GM19240 (cell line): Measurements from ENCODE around the gene TSG101.
A peak's percentile ranks its signal among the peaks of the same experiment; 100 is the strongest.

Experiments used
- DNase-seq: peaks from one replicate; pipeline ENCODE4 v3.0.0; 2011; ENCODE audit warnings: low spot score; ENCODE audit not compliant: insufficient read length

The TSG101 gene, protein sequence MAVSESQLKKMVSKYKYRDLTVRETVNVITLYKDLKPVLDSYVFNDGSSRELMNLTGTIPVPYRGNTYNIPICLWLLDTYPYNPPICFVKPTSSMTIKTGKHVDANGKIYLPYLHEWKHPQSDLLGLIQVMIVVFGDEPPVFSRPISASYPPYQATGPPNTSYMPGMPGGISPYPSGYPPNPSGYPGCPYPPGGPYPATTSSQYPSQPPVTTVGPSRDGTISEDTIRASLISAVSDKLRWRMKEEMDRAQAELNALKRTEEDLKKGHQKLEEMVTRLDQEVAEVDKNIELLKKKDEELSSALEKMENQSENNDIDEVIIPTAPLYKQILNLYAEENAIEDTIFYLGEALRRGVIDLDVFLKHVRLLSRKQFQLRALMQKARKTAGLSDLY

DNA sequence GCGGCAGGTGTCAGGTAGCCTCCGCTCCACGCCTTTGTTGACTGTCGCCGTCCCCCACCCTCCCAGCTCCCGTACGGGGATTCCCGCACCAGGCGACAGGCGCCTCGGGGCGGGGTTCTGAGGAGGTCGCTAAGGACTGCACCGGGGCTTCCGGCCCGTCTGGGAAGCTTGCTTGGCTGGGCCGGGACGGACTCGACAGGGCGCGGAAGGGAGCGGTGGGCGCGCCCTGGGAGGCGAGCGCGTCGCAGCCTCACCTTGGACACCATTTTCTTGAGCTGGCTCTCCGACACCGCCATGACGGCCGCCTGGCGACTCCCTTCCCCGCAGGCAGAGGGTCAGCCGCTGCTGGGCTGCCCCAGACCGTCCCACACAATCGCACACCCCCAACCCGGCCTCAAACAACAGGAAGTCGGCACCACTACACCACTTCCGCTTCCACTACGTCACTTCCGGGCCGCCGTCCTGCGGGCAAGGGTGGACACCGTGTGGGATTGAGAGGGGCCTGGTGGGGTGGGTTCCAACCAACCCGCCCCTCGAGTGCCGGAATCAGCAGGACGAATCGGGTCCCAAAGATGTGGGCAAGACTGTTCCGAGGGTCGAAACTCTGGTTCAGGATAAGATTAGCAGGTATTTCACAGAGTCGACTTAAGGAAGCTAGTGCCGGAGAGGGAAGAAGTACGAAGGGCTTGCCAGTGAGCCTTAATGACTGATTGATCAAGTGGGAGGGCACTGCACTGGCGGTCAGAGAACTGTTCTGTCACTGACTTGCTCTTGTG is at the start of gene TSG101:
Gene TSG101, minus strand, starts transcription at position 422 of the 776 bp plus-strand sequence. Its CDS starts 126 bp downstream, at position 296.
- peak; percentile 81 for DNase-seq

DNA sequence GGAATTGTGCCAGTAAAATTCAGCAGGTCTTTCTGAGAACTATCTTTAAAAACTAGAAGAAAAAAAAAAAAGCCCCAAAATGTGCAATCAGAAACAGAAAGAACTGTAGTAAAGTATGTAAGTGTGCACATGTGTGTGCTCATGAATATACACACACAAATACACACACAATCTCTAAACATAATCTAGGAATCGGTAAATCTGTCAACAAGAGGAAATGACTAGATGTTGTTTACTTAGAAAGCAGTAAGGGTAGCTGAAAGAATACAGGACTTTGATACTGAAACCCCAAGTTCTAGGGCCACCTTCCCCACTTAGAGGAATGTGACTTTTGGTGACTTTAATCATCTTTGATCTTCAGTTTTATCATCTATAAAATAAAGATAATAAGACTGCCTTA is 48.6 kb upstream of the TSG101 start:
- DNase-seq: no peak

DNA sequence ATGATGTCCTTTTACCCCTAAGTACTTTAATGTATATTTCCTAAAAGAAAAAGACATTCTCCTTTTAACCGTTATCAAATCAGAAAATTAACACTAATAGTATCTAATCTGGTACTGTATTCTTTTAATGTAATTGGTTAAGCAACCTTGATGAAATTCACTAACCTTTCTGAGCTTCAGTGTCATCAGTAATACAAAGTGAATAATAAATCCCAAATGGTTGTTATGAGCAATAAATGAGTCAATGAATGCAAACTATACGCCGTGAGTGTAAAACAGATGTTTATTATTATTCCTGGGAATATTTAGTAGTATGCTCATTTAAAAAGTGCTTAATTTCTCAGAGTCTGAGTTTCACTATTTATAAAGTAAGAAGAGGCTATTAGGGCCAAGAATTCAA is 40.3 kb upstream of the TSG101 start:
- DNase-seq: no peak

DNA sequence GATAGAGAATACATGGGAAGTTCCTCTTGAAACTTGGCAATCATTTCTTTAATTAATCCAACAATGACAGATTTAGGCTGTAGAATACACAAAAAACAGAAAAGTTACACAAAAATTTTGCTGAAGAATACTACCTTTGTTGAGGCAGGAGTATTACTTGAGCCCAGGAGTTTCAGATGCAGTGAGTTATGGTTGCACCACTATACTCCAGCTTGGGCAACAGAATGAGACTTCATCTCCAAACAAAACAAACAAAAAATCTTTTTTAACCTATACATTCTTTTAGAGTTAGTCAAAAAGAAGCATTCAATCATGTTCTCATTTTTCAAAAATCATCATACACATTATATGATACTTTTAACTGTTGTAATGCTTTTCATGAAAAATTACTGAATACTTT is 39.7 kb upstream of the TSG101 start:
- DNase-seq: no peak

DNA sequence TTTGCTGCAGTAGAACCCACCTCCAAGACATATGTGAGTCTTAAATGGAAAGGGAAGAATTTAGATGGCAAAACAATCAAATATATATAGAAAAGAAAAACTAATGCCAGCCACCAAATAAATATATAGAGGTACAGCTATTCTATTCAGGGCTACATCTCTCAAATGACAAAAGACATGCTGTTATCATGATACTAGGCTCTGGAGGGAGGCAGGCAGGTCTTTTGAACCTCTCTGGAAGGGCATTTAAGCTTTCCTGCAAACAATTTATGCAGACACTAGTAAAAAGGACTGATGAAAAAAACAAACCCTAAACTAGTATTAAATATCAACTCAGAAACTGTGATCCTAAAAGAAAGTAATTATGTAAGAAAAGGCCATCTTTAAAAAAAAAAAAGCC is 37.4 kb upstream of the TSG101 start:
- no peak for DNase-seq

DNA sequence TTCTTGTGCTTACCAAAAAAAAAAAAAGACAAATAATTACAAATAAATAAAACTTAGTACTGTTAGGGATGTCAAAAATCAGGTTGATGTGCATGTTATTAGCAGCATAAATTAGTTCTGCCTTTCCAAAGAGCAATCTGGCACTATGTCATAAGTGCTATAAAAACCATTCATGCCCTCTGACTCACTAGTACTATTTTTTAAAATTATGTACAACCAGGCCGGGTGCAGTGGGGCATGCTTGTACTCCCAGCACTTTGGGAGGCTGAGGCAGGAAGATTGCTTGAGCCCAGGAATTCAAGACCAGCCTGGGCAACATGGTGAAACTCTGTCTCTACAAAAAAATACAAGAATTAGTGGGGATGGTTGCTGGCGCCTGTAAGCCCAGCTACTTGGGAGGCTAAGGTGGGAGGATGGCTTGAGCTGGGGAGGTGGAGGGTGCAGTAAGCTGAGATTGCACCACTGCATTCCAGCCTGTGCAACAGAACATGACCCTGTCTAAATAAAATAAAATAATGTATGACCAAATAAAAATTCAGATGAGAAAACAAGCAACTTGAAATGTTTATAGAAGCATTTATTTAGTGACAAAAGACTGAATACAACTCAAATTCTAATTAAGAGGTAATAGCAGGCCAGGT is 36.5 kb upstream of the TSG101 start:
- DNase-seq: no peak

DNA sequence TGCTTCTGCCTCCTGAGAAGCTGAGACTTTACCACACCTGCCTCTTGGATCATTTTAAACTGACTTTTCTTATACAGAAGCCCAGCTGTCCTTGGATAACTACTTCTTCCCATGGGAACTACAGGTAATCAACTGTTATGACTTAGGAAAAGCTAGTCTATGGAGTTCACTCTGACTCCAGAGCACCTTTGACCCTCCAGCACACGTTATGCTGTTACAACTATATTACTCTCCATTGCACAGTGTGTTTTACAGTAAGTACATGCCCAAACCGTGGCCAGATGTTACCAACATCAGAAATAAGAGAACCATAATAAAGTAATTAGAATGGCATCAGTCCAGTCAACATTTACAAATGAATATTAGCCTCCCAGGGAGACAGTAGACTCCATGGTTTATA is 21.3 kb upstream of the TSG101 start:
- DNase-seq: no peak

DNA sequence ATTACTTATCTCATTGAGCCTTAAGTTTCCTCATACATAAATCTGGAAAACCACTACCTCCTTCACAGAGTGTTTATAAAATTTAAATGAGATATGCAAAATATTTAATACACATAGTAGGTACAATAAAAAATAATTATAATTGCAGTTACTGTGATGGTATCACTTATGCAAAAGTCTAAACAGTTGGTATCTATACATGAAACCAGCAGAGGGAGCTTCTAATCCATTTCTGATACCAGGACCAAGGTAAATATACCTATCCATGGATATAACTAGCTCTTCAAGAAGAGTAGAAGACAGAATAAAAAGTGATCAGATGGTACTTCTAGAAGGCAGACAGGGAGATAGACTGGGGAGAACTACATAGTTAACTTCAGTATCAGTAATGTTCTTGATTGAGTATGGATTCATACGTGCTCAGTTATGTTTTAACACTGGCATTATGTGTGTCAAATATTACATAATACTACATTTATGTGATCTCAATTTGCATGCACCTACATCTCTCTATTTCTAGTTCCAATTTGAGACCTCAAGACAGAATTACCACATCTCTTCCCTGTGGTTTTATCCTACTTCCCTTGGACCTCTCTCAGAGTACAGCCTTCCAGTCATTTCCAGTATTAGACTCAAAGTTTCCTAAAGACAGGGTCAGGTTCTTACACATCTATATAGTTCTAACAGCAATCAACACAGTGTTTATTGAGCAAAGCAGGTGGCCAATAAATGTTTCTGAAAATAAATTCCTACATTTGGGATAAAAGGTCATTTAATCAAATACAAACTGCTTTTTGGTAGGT is 13.7 kb upstream of the TSG101 start:
- DNase-seq: no peak

DNA sequence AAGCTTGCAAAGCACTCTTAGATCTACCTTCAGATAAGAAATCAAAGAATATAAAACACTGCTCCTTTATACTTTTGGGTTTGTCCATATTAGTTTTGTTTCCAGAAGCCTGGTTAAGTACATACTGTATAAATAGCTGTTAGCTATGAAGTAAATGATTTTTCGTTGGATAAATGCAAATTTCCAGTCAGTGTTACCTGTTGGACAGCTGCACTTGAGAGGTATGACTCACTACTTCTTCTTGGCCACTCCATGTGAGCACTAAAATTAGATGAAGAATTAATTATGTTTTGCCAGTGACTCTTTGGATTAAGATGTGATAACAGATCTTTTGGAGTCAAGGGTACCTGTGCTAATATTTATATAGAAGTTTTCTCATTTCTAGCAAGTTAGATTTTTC is 9.5 kb upstream of the TSG101 start:
- DNase-seq: no peak

DNA sequence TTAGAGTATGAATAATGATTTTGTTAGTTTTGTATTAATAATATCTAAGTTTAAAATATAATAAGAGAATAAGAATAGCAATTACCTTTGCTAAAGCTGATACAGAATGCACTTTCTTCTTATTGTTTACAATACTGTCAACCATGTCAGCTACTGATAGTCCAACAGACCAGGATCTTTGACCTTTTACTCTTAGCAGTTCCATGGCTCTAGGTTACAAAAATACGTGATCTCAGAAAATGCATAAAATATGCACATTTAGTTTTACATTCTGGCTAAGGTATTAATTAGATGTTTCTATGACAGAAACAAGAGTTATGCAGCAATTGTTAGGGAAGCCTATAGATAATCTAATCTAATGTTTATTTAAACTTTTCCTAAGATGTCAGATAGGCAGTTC is 7.5 kb upstream of the TSG101 start:
- no peak for DNase-seq

DNA sequence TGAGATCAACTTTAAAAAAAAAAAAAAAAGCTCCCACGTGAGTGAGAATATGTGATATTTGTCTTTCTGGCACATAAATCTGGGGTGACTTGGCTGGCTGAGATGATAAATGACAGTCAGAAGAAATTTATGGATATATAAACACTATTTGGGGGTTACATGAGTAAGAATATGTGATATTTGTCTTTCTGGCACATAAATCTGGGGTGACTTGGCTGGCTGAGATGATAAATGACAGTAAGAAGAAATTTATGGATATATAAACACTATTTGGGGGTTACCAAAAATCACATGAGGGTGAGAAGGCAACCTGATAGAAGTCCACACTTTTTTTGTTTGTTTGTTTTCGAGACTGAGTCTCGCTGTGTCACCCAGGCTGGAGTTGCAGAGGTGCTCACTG is 6.6 kb upstream of the TSG101 start:
- no peak for DNase-seq

DNA sequence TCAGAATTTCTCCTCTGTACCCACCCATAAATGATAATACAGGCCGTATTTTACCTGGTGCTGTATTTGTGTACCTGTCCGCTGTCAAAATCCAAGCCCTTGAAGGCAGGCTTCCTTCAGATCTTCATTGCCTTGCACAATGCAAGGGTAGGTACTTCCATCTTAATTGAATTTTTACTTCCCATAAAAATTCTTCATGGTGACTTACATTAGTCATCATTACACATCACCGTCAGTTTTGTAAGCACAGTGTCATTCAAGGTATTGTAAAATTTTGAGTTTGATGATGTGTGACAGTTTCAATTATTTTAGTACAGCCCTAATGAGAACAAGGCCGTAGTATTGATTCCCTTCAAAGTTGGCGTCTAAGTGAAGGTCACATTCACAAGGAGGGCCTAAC is 770 bp upstream of the TSG101 start:
- no peak for DNase-seq

DNA sequence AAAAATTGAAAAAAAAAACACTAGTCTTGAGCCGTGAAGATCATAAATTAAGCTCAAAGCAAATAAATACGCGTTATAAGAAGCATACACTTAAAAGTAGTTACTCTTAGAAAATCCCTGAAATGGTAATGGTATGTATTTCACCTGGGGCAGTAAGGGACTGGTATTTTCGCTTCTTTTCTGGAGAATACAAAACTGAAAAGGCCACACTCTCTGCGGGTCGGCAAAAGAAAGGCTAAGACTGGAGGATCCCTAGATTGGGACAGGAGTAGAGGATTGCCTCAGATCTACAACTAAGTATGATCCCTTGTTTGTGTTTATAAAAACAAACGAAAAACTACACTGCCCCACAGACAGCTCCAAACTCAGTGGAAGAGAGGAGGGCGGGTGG is 617 bp downstream of the TSG101 start:
- DNase-seq: no peak

DNA sequence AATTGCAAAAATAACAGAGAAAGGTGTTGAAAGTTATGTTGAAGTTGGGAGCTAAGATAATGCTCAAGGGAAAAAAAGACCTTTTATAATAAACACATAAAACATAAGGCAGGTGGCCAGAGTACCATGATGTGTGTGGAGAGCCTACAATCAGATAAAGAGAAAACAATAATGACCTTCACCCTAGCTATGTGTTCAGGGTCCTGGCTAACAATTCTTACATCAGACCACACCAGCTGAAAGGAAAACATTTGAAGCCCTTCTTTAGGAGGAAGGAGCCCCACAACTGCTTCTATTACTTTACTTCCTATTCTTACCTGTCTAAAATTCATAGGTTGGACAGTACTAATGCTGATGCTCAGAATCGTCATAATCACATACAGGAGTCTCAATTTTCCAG is 2.5 kb downstream of the TSG101 start:
- DNase-seq: no peak

DNA sequence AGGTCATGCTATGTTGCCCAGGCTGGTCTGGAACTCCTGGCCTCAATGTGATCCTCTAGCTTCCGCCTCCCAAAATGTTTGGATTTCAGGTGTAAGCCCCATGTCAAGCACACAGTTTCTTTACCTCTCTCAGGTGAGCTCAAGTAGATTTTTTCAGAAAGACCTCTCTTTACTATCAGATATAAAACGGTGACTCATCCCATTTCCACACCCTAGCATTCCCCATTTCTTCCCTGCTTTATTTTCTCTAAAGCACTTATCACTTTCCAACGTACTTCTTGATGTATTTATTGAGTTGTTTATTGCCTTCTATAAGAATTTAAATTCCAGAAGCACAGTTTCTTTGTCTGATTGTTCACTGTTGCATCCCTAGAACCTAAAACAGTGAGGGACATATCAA is 3.7 kb downstream of the TSG101 start:
- no peak for DNase-seq

DNA sequence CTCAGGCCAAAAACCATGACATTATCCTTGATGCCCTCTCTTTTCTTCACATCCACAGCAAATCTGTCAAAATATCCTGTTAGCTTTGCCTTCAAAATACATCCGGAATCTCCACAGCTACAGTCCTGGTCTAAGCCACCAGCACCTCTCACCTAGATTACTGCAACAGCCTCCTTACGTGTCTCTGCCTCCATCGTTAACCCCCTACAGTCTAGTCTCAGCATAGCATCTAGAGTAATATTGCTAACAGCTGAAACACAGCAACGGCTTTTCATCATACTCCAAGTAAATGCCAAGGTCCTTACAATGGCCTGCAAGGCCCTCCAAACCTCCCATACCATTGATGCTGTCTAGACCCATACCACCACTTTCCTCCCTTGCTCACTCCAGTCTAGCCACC is 4.4 kb downstream of the TSG101 start:
- DNase-seq: no peak

DNA sequence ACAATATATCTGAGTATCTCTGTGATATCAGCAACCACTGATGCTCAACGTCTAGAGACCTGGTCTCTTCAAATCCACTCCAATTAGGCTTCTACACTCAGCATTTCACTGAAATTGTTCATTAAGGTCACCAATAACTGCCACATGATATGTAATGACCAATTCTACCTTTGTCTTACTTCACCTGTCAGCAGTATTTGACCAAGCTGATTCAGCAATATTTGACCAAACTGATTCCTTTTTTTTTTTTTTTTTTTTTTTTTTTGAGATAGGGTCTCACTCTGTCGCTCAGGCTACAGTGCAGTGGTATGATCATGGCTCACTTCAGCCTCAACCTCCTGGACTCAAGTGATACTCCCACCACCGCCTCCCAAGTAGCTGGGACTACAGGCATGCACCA is 5.6 kb downstream of the TSG101 start:
- DNase-seq: no peak

DNA sequence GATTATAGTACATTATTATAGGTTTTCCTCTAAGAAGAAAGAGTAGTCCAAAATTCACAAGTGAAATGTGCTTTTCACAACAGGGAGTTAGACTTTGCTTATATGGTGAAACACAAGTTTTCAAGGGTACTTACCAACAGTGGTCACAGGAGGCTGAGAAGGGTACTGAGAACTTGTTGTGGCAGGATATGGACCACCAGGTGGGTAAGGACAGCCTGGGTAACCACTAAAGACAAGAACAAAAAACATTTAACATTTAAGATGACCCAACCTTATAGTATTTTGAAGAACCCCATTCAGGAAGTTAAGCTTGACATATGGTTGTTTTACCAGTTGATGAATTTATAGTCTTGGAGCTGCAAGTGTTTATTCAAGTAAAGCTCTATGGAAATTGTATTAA is 24.4 kb downstream of the TSG101 start:
- DNase-seq: no peak

DNA sequence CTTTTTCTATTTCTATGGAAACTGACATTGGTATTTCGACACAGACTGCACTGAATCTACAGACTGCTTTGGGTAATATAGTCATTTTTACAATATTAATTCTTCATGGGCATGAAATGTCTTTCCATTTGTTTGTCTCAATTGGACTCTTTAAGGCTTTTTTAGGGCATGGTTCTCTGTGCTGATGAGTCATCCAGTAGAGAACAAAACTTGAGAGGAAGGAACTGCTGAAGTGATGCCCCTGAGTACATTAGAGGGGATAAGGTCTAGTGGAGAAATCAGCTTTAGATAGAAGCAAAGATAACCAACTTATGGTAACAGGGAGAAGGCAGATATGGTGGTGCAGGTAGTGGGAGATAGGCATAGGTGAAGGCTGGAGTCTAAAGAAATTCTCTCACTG is 25.1 kb downstream of the TSG101 start:
- DNase-seq: no peak

DNA sequence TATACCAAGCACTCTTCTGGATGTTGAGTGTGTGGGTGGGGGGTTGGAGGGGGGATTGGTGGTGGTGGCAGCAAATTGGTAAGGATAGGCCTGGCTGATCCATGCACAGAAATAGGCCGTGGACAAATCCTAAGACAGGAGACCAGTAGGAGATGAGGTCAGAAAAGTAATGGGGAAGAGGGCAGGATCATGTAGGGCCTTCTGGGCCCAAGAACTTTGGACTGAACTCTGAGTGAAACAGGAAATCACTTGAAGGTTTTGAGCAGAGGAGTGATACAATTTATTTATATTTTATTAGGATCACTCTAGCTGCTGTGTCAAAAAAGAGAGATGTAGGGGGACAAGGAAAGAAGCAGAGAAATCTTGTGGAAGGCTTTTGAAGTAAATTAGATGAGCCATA is 28.7 kb downstream of the TSG101 start:
- no peak for DNase-seq

DNA sequence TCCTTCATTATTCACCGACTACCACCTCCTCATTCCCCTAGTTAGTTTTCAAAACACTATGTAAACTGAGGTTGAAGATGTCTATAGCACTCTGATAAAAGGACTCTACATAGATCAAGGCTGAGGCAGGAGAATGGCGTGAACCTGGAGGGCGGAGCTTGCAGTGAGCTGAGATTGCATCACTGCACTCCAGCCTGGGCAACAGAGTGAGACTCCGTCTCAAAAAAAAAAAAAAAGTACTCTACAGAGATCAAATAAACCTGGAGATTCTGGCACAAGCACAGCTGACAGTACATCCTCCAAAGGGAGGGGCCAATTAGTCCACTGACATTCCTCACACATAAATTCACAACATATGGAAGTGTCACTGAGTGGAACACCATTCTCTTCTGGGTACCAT is 31.0 kb downstream of the TSG101 start:
- DNase-seq: no peak

DNA sequence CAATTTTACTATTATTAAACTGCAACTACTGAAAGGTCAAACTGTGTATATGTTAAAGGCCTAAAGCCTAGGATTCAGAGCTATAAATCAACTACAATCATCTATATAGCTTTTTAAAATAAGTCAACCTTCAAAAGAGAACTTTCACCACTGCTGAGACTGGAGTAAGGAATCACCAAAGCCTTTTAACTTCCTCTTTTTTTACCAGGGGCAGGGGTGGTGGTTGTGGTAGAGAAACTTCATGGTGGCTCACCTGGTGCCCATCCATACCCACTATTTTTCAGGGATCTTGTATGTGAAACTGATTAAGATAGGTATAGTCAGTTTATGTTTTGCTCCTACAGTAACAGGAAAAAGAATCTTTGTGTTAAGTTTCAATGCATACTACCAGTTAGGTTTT is 31.5 kb downstream of the TSG101 start:
- DNase-seq: no peak
